ENCODE results near the gene HDHD5.

Gene HDHD5

DNA sequence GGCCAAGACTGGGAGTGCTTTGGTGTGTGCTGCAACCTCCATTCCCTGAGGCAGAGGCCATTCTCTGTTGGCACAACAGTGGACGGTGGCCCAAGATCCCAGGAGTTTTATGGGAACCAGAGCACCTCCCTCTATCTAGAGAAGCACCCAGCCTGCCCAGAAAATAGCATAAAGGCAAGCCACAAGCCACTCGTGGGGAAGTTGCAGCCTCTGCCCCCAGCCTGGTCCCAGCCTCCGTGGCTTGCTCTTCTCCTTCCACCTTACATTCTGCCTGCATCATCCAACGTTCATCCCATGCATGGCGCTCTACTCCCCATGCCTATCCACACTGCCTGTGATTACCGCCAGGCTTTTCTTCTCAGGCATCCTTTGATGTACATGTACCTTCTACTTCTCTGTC, 58.5 kb downstream of the HDHD5 start:
- H3K9ac ChIP-seq (ENCODE audit: low read depth, low read length), result no peak overlapping the region
- no peak overlapping the region for H3K4me2 ChIP-seq (ENCODE audit: low read length)
- no peaks in the 10 kb centered on the region for H3K27me3 ChIP-seq (ENCODE audit: control insufficient read depth, insufficient read depth, low read length)
- H3K4me1 ChIP-seq (ENCODE audit: control insufficient read depth, insufficient read depth, low read length), result peaks cover 3% of the 10 kb centered on the region
- H3K9me3 ChIP-seq (replicated peaks; ENCODE audit: low read length), result no peaks in the 10 kb centered on the region
- H3K4me3 ChIP-seq (ENCODE audit: low read length), result no peak overlapping the region
- H3K36me3 ChIP-seq (ENCODE audit: insufficient read depth, low read length), result peaks cover 62% of the 10 kb centered on the region

- Histone ChIP-seq H3K36me3 (ENCODE audit: insufficient read depth, low read length) (peaks cover 51% of the 10 kb centered on the region), H3K9me3 (replicated peaks; ENCODE audit: low read length) (no peaks in the 10 kb centered on the region), H3K4me2 (ENCODE audit: low read length) (no peak overlapping the region), H3K4me3 (ENCODE audit: low read length) (no peak overlapping the region), H3K4me1 (ENCODE audit: control insufficient read depth, insufficient read depth, low read length) (peaks cover 3% of the 10 kb centered on the region), H3K9ac (ENCODE audit: low read depth, low read length) (no peak overlapping the region), H3K27me3 (ENCODE audit: control insufficient read depth, insufficient read depth, low read length) (no peaks in the 10 kb centered on the region)
These were observed 60.7 kb downstream of the HDHD5 start for GRCh38 chr22:17098379-17098819.

DNA sequence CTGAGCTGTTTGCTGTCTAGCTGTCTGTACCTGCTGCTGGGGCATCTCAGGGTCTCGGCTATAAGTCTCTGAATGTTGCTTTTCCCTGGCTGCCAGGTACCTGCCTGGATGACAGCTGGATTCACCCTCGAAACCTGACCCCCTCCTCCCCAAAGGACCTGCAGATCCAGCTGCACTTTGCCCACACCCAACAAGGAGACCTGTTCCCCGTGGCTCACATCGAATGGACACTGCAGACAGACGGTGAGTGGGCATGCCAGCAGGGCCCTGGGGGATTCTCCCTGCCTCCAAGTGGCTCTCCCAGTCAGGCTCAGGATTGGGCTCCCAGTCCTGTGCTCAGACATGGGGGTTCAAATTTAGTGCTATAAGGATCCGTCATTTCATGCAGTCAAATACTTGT, 61.4 kb downstream of the HDHD5 start:
- peaks cover 45% of the 10 kb centered on the region for H3K36me3 ChIP-seq (ENCODE audit: insufficient read depth, low read length)
- peaks cover 3% of the 10 kb centered on the region for H3K4me1 ChIP-seq (ENCODE audit: control insufficient read depth, insufficient read depth, low read length)
- H3K9me3 ChIP-seq (replicated peaks; ENCODE audit: low read length), result no peaks in the 10 kb centered on the region
- no peaks in the 10 kb centered on the region for H3K27me3 ChIP-seq (ENCODE audit: control insufficient read depth, insufficient read depth, low read length)
- no peak overlapping the region for H3K9ac ChIP-seq (ENCODE audit: low read depth, low read length)
- H3K4me2 ChIP-seq (ENCODE audit: low read length), result no peak overlapping the region
- H3K4me3 ChIP-seq (ENCODE audit: low read length), result no peak overlapping the region

DNA sequence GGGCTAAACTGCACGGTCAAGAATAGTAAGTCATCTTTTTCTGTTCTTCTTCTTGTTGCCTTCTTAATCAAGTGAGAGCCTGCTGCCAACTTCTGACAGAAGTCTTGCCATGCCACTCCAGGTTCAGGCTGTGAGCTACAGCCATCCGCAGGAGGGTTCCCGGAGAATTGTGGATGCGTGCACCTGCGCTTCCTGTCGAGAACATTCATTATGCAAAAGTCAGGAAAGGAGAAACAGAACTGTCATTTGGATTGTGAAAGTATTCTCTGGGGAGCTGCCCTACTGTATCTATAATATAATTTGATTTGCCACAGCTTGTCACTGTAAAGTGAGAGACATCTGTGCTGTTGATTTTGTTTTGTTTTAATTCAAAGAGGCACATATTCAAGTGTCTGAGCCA, 62.0 kb downstream of the HDHD5 start:
- peaks cover 43% of the 10 kb centered on the region for H3K36me3 ChIP-seq (ENCODE audit: insufficient read depth, low read length)
- H3K27me3 ChIP-seq (ENCODE audit: control insufficient read depth, insufficient read depth, low read length), result no peaks in the 10 kb centered on the region
- H3K9ac ChIP-seq (ENCODE audit: low read depth, low read length), result no peak overlapping the region
- H3K4me1 ChIP-seq (ENCODE audit: control insufficient read depth, insufficient read depth, low read length), result peaks cover 2% of the 10 kb centered on the region
- H3K4me2 ChIP-seq (ENCODE audit: low read length), result no peak overlapping the region
- H3K4me3 ChIP-seq (ENCODE audit: low read length), result no peak overlapping the region
- no peaks in the 10 kb centered on the region for H3K9me3 ChIP-seq (replicated peaks; ENCODE audit: low read length)

DNA sequence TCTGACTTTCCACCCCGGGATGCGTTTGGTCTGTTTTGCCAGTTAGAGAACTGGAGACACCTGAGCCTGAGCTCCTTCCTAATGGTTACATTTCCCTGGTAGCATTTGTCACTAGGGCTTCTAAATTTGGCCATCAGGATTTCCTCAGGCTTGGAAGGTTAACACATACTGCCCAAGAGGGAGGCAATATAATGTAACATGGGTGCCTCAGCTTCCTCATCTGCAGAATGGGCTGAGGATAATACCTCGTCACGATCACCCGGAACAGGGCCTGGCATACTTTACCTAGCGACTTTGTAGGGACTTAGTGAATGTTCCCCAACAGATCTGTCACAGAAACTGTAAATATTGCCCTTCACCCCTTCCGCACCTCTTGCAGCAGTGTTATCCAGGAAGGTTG, 63.0 kb downstream of the HDHD5 start:
- Histone ChIP-seq H3K9me3 (replicated peaks; ENCODE audit: low read length) (no peaks in the 10 kb centered on the region), H3K9ac (ENCODE audit: low read depth, low read length) (no peak overlapping the region), H3K4me2 (ENCODE audit: low read length) (no peak overlapping the region), H3K27me3 (ENCODE audit: control insufficient read depth, insufficient read depth, low read length) (no peaks in the 10 kb centered on the region), H3K4me1 (ENCODE audit: control insufficient read depth, insufficient read depth, low read length) (no peaks in the 10 kb centered on the region), H3K4me3 (ENCODE audit: low read length) (no peak overlapping the region), H3K36me3 (ENCODE audit: insufficient read depth, low read length) (peaks cover 33% of the 10 kb centered on the region)

- no peaks in the 10 kb centered on the region for H3K27me3 ChIP-seq (ENCODE audit: control insufficient read depth, insufficient read depth, low read length)
- H3K9me3 ChIP-seq (replicated peaks; ENCODE audit: low read length), result no peaks in the 10 kb centered on the region
- H3K4me3 ChIP-seq (ENCODE audit: low read length), result no peak overlapping the region
- H3K9ac ChIP-seq (ENCODE audit: low read depth, low read length), result no peak overlapping the region
- no peak overlapping the region for H3K4me2 ChIP-seq (ENCODE audit: low read length)
- H3K4me1 ChIP-seq (ENCODE audit: control insufficient read depth, insufficient read depth, low read length), result no peaks in the 10 kb centered on the region
- peaks cover 28% of the 10 kb centered on the region for H3K36me3 ChIP-seq (ENCODE audit: insufficient read depth, low read length)
These were observed 63.5 kb downstream of the HDHD5 start for GRCh38 chr22:17095538-17095937.

DNA sequence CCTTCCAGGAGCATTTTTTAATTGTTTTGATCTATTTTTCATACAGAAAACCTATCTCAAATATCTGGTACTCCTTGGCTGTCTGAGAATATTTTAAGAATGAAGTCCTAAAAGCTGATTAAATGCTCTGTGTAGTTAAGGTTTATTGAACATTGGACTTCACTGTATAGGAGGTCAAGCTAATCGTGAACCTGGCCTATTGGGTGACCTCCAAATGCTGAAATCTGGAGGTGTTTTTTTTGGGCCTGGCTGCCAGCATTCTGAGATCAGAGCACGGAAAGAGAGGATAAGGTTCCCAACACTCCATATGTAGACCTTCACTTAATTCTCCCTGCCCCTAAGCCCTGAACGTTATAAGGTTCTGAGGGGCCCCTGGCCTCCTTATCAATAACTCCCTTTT, 66.0 kb downstream of the HDHD5 start:
- no peaks in the 10 kb centered on the region for H3K9me3 ChIP-seq (replicated peaks; ENCODE audit: low read length)
- no peak overlapping the region for H3K4me3 ChIP-seq (ENCODE audit: low read length)
- no peak overlapping the region for H3K9ac ChIP-seq (ENCODE audit: low read depth, low read length)
- H3K4me1 ChIP-seq (ENCODE audit: control insufficient read depth, insufficient read depth, low read length), result peaks cover under 1% of the 10 kb centered on the region
- no peak overlapping the region for H3K4me2 ChIP-seq (ENCODE audit: low read length)
- H3K36me3 ChIP-seq (ENCODE audit: insufficient read depth, low read length), result peaks cover 7% of the 10 kb centered on the region
- H3K27me3 ChIP-seq (ENCODE audit: control insufficient read depth, insufficient read depth, low read length), result no peaks in the 10 kb centered on the region

DNA sequence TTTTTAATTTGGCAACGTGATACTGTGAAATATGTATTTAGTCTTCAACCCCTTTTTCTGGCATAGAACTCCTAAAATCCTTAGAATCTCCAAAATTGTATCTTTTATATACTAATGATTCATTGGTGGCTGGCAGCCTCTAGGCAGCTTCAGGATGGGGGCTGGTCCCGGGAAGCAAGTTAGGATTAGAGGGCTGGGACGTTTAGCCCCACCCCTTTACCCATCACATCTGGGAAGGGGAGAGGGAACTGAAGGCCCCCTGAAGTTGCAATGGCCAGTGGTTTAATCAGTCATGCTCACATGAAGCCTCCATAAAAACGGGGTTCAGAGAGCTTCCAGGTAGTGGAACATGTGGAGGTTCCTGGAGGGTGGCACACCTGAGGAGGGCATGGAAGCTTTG, 67.2 kb downstream of the HDHD5 start:
- Histone ChIP-seq H3K36me3 (ENCODE audit: insufficient read depth, low read length) (no peaks in the 10 kb centered on the region), H3K4me1 (ENCODE audit: control insufficient read depth, insufficient read depth, low read length) (peaks cover 13% of the 10 kb centered on the region), H3K9me3 (replicated peaks; ENCODE audit: low read length) (no peaks in the 10 kb centered on the region), H3K9ac (ENCODE audit: low read depth, low read length) (no peak overlapping the region), H3K4me3 (ENCODE audit: low read length) (no peak overlapping the region), H3K27me3 (ENCODE audit: control insufficient read depth, insufficient read depth, low read length) (no peaks in the 10 kb centered on the region), H3K4me2 (ENCODE audit: low read length) (no peak overlapping the region)

GRCh38 chr22:17090550-17090949, 68.5 kb downstream of the HDHD5 start:
- Histone ChIP-seq H3K4me3 (ENCODE audit: low read length) (no peak overlapping the region), H3K36me3 (ENCODE audit: insufficient read depth, low read length) (no peaks in the 10 kb centered on the region), H3K4me1 (ENCODE audit: control insufficient read depth, insufficient read depth, low read length) (peaks cover 25% of the 10 kb centered on the region), H3K27me3 (ENCODE audit: control insufficient read depth, insufficient read depth, low read length) (no peaks in the 10 kb centered on the region), H3K9me3 (replicated peaks; ENCODE audit: low read length) (no peaks in the 10 kb centered on the region), H3K9ac (ENCODE audit: low read depth, low read length) (no peak overlapping the region), H3K4me2 (ENCODE audit: low read length) (no peak overlapping the region)
